Iris pigment epithelial cell (primary cell): Measurements from ENCODE around the gene RNASE1.
"Not testable (repeated sequence)": the region's sequence is repeated elsewhere in the genome, so short reads cannot be mapped to it uniquely, and the experiment has no call there.

ENCODE experiments used
- DNase-seq: peaks from one replicate; pipeline ENCODE4 v3.0.0-alpha.2; 2011; ENCODE audit warnings: low read depth

Gene RNASE1

DNA sequence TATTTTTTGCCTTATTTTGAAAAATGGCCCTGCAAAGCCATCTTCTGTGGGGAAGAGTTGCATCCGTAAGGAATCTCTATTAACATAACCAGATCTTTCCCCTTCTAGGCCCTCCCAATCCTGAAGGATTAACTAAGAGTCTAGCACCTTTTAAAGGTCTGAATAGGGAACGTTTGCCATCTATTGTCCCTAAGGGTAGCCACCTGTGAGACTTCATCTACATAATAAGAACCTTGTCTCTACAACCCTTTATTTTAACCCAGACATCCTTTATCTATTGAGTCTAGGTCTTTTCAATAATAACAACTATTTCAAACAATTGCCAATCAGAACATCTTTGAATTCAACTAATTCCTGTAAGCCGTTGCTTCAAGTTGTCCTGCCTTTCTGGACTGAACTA, 30.0 kb downstream of the RNASE1 start:
- DNase-seq = no peak

DNA sequence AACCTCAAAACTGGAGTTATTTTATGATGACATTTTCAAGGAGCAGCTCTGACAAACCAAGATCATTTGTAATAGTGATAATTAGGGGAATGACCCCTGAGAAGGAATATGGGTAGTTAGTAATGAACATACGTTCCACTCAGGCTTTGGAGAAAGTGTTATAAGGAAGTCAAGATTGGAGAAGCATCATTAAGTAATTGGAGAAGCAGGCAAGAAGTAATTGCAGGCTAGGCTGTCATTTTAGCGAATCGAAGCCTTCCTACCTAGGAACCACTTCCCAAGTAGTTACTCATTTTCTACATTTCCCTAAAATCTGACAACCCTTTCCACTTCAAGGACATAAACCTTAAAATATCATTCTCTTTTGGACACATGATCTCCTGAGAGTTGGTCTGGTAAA, 33.2 kb downstream of the RNASE1 start:
- no peak for DNase-seq

DNA sequence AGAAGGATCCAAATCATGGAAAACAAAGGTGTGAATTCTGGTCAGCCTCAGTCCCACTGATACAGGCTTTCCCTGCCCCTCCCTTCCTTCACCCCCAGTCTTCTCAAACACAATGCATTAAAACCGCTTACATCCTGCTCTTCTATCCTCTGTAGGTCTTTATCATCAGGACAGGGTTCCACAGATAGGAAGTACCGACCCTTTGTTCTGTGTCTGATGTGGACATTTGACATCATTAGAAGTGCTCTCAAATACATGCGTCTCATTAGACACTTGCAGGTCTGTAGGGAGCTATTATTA, 34.1 kb downstream of the RNASE1 start:
- no peak for DNase-seq

DNA sequence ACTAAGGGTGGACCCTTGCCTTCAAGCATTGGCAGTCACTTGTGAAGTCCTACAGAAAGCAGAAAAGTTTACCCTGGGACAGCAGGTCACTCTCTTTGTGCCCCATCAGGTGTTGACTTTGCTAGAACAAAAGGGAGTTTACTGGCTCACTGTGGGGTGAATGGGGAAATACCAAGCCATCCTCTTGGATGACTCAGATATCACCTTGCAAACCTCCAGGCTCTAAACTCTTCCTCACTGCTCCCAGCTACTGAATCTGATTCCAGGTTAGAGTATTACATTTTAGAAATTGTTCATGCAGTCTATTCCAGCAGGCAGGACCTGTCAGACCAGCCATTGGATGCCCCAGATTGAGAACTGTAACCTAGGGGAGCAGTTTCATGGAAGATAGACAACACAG, 41.7 kb downstream of the RNASE1 start:
- no peak for DNase-seq

GRCh38 chr14:20759465-20759864, 43.2 kb downstream of the RNASE1 start:
- not testable (repeated sequence) for DNase-seq

- no peak for DNase-seq
Observed at GRCh38 chr14:20757965-20758364, 44.7 kb downstream of the RNASE1 start.

- no peak for DNase-seq
Observed at GRCh38 chr14:20755037-20755436, 47.6 kb downstream of the RNASE1 start.

DNA sequence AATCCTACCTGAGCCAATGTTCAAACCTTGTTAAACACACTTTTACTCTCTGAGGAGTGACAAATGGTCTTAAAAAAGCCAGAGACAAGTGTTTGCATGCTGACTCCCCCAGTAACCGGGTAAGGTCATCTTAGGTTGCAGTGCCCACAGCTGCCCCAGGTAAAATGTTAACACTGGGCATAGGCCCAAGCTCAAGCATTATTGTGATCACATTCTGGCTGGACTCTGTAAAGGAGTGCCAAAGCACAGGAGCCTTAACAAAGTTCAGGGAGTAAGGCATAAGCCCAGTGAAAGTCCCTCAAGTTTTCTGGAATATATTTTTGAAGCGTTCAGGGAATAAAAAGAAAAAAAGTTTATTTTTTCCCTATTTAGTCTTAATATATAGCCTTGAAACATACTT, 48.3 kb downstream of the RNASE1 start:
- no peak for DNase-seq

GRCh38 chr14:20751963-20752562, 50.6 kb downstream of the RNASE1 start:
- DNase-seq = no peak
